AML-193 (cell line): Measurements from ENCODE around the gene ARHGAP19.
A peak's percentile ranks its signal among the peaks of the same experiment; 100 is the strongest.

ENCODE experiments used
- DNase-seq, 2 experiments: peaks; one replicate each; lab custom pipeline; 2025; lab: John Stamatoyannopoulos, UW

The ARHGAP19 gene

DNA sequence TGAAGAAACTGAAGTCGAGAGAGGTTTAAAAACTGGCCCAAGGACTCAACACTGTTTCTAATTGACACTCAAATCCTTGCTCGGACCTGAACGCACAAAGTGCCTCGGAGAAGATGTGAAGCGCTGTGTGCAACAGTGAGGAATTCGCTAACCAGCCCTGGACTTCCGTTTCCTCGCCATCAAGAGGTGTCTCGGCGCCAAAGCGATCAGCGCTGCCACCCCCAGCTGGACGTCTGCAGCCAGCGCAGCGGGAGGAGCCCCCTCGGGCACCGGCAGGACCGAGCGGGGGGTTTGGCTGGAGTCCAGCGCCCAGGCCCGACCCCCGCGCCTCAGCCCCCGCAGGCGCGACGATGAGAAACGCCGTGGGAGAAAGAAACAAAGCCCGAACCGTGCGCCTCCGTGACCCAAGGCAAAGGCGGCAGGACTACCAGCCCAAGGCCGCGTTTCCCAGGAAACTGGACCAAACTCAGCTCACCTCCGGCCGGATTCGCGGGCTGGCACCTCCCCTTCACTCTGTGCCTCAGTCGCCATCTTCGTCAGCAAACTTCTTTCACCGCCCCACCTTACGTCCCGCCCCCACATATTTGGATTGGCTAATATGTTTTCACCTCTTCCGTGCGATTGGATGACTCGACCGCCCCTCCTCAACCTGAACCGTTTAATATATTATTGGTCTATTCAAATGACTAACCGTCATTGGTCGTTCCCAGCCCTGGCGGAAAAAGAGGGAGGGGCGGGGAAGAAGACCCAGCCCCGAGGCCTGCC, at the start of gene ARHGAP19:
Gene ARHGAP19, minus strand, starts transcription at position 541 of the 765 bp plus-strand sequence. Its CDS starts 10 bp downstream, at position 531.
- peak; percentile 98 for DNase-seq

GRCh38 chr10:97341416-97341815, 49.0 kb upstream of the ARHGAP19 start:
- DNase-seq, result no peak

GRCh38 chr10:97338041-97338440, 45.6 kb upstream of the ARHGAP19 start:
- no peak for DNase-seq

GRCh38 chr10:97336942-97337831, 44.8 kb upstream of the ARHGAP19 start:
- no peak for DNase-seq

DNA sequence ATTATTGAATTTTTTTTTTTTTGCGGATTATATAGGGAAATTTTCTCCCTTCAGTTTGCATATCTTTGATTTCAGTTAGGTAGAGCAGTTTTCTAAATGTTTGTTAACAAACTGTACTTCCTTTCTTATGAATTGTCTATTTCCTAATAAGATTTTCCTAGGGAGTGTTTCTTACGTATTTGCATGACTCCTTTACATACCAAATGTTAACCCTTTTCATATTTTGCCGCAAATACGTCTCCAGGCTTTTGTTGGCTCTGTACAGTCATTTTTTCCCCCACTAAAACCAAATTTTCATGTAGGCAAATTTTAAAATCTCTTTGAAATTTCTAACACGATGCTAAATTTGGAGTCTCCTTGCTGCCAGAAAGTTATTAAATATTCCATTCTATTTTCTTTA, 44.0 kb upstream of the ARHGAP19 start:
- DNase-seq, result no peak

- DNase-seq, result no peak
Measured at GRCh38 chr10:97336006-97336405, 43.6 kb upstream of the ARHGAP19 start.

GRCh38 chr10:97335188-97335619, 42.8 kb upstream of the ARHGAP19 start:
- DNase-seq, result no peak

DNA sequence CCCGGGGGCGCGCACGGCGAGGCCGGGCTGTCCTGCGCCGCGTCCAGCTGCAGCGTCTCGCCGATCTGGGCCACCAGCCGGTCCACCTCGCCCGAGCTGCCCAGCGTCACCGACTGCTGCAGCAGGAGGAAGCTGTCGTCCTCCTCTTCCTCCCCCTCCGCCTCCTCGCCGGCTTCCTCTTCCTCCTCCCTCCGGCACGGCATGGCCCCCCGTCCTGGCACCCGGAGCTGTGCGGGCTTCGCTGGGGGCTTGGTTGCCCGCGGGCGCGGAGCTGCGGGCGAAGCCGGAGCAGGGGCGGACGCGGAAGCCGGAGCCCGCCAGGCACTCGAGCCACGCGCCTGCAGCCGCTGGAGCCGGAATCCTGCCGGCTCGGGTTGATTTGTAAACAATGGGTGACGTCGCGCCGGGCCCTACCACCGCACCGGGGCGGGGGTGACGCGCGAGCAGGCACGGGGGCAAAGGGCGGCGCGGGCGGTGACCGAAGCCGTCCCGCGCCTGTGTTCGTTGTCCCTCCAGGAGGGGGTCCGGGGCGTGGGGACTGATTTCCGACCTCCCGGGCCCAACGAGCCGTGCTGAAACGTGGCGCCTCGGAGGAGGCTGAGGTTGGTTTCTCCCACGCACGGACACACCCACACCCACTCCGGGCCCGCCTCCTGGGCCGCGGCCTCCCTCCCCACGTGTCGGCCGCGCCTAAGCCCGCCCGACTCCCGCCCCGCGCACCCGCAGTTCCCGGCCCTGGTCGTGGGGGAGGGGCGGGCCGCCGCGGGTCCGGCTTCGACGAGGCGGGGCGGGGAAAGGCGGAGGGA, 42.1 kb upstream of the ARHGAP19 start, which contains the start of gene FRAT2:
Gene FRAT2, minus strand, starts transcription at position 360 of the 806 bp plus-strand sequence. Its CDS starts 157 bp downstream, at position 203.
- DNase-seq, result peak; percentile 67 to 71

GRCh38 chr10:97333601-97334369, 41.3 kb upstream of the ARHGAP19 start:
- peak; percentile 60 to 63 for DNase-seq

GRCh38 chr10:97333351-97333600, 40.8 kb upstream of the ARHGAP19 start:
- peak in 1 of 2 experiments; percentile 50 for DNase-seq

DNA sequence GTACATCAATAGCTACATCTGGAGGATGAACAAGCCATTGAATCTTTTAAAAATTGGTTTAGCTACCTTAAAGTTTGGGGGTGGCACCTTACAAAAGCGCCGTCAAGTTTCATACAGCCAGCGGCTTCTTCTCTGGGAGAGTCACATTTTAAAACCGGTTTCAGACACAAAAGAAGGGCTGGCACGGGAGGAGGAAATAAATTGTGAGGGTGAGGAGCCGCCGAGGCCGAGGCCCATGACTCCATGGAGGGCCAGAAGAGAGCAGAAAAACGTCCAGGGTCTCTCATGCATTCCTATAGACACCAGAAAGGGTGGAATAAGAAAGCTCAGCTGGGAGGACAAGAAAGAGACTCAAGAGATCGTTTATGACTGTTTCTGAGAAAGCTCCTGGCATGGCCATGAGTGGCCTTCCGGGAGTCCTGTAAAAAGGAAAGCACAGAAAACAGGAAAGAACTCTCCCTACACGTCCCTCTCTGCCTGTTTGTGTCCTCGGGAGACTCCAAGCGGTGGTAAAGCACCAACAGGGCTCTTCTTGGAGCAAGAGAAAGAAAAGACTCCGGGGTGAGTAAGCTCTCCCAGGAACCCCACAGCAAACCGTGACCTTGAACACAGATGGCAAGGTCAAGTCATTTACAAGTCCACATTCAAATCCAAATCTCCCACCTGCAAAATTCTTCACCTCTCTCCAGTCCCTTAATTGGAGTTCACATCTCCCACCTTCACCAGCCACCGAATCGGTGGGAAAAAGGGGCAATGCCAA, 40.3 kb upstream of the ARHGAP19 start:
- DNase-seq, result peak; percentile 18 to 22

DNA sequence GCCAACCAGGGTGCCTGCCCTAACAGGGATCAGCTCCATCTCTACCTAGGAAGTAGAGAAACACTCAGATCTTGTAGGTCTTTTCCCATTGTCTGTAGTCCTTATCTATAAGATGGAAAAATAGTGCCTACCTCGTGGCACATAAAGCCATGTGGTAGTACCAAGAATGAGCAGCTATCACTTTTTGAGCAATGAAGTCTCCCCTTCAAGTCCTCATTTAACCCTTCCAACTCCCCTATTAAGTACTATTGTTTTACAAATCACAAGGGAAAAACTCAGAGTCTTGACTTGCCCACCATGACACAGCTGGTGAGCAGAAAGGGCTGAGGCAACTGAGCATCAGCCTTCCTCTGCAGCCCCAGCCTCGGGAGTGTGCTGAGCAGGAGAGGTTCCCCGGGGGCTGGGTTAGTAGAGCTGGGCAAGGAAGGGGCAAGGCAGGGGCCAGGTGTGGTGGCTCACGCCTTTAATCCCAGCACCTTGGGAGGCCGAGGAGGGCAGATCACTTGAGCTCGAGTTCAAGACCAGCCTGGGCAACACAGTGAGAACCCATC, 38.8 kb upstream of the ARHGAP19 start:
- no peak for DNase-seq

- no peak for DNase-seq
Measured at GRCh38 chr10:97329766-97330165, 37.3 kb upstream of the ARHGAP19 start.

- DNase-seq, result no peak
Measured at GRCh38 chr10:97328646-97329453, 36.4 kb upstream of the ARHGAP19 start.

DNA sequence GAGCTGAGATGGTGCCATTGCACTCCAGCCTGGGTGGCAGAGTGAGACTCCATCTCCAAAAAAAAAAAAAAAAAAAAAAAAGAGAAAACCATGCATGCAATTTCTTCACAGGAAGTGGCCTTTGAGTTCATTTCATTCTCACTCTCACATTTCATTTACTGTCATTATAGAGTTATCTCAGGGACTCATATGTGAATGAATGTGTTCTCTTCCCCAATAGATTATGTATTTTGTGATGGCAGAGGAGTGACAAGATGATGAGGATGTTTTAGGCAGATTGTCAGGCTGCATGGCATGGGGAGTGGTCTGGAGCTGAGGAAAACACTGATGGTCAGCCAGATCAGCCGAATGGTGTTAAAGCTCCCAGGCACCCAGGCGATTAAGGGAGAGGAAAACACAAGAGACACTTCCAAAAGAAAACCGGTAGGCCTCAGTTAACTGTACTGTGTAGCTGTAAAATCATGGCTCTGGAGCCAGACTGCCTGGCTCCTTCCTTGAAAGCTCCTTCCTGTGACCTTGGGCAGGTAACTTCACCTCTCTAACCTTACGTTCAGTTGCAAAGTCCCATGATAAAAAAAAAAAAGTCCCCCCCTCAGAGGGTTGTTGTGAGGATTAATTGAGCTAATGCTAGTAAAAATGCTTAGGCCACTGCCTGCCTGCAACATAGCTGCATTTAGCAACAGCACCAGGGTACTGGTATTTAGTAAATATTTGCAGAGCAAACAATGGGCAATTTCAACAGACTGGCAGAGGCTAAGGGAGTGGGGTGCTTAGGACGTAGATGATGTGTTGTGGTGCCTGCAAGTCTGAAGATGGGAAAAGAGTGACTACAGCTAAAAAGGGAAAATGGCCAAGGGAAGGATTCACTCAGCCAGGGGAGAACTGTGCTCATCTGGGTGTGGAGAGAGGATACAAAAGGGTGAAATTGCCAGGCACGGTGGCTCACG, 35.2 kb upstream of the ARHGAP19 start:
- peak in 1 of 2 experiments; percentile 12 for DNase-seq

- no peak for DNase-seq
Measured at GRCh38 chr10:97325754-97326153, 33.3 kb upstream of the ARHGAP19 start.

DNA sequence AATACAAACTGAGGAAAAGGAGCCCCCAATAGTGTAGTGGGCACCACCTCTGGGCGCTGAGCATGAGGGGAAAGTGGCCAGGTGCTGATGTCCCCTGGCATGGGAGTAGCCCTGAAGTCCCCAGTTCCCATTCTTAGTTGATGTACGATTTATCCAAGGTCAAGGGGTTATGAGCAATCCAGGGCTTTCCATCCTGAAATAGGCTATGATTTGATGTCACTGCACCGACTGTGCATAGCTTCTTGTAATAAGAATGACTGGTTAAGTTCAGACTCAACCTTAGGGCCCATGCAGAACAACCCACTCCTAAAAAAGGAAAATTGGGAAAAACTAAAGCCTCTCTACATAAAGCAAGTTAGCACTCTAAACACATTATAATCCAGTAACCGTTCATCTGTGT, 31.1 kb upstream of the ARHGAP19 start:
- no peak for DNase-seq

DNA sequence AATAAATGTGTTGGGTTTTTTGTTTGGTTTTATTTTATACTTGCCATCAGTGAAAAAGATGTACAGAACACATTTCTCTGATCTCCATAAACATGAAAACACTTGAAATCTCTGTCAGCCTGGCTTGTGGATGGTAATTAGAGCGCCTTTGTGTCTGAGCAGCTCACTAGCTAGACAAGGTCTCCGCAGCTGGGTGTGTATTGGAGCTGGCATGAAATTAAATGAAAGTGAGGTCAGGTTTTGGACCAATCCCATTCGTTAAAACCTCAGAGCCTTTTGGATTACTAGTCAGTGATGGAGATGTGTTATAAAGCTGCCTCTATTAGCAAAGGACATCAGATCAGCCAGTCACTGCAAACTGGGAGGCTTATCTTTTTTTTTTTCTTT, 29.4 kb upstream of the ARHGAP19 start:
- DNase-seq, result no peak
